H54 (cell line): ENCODE measurements around the gene PRR5.
"Not testable (repeated sequence)": the region's sequence is repeated elsewhere in the genome, so short reads cannot be mapped to it uniquely, and the experiment has no call there.

Source experiments
- DNase-seq: peaks from one replicate; pipeline ENCODE4 v3.0.0; 2011; ENCODE audit warnings: low spot score, mixed read lengths; ENCODE audit not compliant: insufficient read length
- FAIRE-seq: peaks from 3 replicates; lab custom pipeline; 2011; peaks lifted over from hg19 to GRCh38; lab: Jason Lieb, UNC
- POLR2A ChIP-seq: IDR thresholded peaks from 2 replicates; pipeline ENCODE4 v1.6.1; 2011; ENCODE audit warnings: low read depth, mild to moderate bottlenecking, low read length

Gene PRR5

DNA sequence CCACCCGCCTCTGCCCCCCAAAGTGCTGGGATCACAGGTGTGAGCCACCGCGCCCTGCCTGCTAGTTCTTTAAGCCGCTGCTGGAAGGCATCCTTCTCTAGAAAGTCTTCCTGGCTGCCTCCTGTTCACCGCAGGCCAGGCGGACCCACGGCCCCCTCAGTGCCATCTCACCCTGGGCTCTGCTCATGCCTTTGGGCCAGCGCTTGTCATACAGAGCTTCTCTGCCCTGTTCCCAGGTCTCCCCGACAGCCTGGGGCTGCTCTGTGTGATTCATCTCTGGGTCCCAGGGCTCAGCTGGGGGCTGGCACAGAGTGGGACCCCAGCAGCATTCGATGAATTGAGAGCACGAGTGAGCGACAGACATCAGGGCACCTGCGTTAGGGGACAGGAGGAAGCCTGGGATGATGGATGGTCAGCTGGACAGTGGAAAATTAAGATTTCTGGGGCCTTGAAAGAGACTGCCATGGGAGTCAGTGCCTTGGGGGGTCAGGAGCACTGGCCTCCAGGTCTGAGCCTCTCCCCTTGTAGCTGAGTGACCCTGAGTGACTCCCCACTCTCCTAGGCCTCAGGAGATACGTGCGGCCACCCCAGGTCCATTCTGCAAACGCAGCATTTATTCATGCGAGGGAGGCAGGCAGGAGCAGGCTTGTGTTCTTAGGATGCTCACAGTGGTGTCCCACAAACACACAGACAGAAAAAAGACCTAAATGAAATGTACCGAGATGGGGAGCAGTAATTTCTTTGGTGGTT is 23.3 kb upstream of the PRR5 start:
- no peak for FAIRE-seq
- no peak for TF ChIP-seq POLR2A

DNA sequence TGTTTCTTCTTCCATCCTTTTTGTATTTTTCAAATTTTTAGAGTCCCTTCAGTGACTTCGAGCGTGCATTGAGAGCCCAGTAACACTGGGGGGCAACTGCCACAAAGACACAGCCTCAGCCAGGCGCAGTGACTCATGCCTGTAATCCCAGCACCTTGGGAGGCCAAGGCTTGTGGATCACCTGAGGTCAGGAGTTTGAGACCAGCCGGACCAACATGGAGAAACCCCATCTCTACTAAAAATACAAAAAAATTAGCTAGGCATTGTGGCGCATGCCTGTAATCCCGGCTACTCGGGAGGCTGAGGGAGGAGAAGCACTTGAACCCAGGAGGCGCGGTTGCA is 22.7 kb upstream of the PRR5 start:
- not testable (repeated sequence) for FAIRE-seq, DNase-seq

More for the DNA sequence above, 23.3 kb upstream of the PRR5 start:
- no peak for DNase-seq

DNA sequence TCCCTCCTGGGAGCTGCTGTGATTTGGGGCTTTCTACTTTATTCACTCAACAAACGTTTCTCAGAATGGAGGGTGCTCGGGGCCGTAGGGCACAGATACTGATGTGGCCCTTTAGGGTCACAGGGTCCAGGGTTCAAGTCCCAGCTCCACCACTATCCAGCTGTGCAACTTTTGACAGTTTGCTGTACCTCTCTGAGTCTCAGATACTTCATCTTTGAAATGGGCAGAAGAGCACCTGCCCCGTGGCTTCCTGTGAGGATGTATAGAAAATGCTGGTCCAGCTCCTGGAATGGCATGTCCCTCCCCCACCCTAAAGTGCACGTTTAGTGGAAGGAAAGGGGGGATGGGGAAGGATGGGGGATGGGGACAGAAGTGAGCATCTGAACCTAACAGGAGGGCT is 21.9 kb upstream of the PRR5 start:
- no peak for TF ChIP-seq POLR2A
- no peak for FAIRE-seq
- no peak for DNase-seq

DNA sequence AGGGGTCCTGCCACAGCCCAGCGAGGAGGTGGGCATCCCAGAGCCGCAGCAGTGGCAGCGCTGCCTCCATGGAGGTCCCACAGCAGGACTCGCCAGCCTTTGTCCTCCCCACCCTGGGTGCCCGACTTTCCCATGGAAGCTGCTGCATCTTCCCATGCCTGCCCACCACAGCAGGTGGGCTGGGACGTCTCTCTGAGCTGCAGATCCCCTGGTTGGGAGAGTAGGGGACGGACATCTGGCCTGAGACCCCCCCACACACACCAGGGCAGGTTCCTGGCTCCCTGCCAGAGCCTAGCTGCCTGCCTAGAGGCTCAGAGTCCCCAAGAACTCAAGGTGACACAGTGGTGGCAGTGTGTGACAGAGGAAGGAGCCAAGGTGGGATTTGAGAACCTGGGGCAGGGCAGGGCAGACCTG is 21.5 kb upstream of the PRR5 start:
- TF ChIP-seq POLR2A, result no peak
- FAIRE-seq, result no peak
- no peak for DNase-seq

DNA sequence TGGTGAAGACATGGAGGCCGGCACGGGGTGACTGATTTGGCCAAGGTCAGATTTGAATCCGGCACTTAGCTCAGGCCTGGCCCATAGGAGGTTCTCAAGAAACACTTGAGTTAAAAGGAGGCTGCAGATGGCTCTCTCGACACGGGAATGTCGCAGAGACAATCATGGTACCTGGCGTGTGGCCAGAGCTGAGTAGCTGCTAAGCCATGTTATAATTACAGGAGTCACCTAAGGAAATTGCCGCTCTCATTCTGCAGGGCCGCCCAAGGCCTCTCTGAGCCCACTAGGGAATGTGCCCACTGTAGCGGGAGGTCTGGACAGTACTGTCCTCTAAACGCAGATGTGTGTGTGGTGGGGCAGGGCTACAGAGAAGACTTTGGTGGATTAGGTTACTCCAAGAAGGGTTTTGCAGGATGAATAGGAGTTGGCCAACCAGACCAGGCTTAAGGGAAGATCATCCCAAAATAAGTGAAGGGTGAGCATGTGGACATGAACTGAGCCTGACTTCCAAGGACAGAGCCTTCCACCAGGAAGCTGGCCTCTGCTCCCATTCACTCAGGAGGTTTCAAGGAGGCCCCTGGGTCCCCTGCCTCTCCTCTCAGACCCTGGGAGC is 19.3 kb upstream of the PRR5 start:
- FAIRE-seq (no peak), DNase-seq (no peak)
- no peak for TF ChIP-seq POLR2A

DNA sequence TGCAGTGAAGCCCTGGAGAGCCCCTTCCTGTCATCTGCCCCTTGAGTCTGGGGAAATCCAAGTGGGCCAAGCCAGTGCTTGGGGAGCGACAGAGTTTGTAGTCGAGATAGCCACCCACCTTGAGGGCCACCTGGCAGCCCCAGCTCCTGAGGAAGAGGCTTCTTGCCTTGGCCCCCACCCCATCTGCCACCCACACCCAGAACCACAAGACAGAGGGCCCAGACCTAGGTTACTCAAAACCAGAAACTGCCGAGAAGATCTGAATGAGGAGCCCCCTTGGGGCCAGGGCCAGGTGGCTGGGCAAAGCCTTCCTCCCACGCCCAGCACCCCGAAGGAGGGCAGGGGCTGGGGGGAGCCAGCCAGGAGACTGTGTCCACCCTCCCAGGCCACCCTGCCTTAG is 18.8 kb upstream of the PRR5 start:
- no peak for FAIRE-seq
- no peak for TF ChIP-seq POLR2A
- no peak for DNase-seq

DNA sequence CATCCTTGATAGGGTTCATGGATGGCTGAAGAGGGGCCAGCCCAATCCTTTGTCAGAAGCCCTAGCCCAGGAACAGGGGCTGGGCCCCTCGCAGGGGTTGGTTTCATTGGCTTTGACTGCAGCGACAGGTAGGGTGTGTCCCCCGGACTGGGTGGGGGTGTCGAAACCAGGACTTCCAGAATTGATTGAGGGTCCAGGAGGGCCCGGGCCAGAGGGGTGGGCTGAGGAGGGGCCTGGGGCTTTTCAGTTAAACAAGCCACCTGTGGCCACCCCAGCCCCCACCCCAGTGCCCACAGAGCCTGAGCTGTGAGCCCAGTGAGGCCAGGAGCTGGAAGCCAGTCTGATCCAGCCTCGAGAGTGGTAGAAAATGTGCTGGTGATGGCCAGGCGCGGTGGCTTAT is 18.1 kb upstream of the PRR5 start:
- DNase-seq (no peak), FAIRE-seq (no peak)
- no peak for TF ChIP-seq POLR2A

DNA sequence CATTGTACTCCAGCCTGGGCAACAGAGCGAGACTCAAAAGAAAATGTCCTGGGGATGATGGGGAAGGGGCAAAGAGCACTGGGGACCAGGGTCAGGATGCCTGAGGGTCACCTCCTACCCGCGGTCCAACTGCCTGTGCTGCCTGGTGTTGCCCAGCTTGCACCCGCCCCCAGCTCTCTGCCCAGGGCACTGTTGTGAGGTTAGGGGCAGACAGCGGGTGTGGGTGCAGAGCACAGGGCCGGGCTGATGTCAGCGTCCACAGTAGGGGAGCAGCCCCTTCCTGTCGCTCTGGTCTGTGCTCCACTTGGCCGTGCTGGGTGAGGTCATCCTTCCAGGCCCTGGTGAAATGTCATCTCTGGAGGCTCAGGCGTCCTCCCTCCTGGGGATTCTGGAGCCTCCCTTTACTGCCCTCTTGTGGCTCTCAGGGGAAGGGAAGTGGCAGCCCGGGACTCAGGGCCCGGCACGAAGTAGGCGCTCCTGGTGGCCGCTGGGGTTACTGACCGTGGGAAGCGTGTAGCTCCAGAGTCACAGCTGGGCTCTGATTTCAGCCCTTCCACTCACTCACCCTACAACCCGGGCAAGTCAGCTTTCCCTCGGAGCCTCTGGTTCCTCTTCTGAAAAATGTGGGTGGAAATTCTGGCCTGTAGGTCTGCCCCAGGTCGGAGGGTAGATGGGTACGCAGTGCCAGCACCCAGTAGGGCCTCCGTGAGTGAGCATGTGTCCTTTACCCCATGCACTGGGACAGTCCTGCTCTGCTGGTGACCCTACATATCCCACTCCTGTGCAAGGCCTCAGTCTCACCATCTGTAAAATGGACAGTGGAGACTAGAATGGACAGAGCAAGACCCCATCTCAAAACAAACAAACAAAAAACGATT is 17.3 kb upstream of the PRR5 start:
- peak; percentile 78 for FAIRE-seq
- no peak for TF ChIP-seq POLR2A
- peak; percentile 85 for DNase-seq

DNA sequence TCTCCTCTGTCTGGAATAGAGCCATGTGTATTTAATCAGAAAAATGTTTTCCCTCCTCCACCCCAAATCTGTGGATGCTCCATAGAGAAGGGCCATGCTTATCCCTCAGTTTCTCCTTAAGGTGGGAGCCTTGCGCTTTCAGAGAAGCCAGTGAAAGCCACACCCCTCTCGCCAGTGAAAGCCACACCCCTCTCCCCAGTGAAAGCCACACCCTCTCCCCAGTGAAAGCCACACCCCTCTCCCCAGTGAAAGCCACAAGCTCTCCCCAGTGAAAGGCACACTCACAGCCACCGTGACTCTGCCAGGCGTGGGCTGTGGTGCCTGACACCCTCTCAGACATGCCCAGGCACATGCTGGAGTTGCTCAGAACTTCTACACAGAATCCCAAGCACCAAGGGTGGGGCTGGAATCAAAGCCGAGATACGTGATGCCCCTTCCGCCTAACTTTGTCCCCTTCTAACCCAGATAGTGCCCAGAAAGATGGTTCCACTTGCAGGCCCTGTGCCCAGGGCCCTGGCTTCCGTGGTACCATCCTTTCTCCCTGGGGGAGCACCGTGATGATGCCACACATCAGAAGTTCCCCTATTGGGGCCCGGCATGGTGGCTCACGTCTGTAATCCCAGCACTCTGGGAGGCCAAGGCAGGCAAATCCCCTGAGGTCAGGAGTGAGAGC is 16.5 kb upstream of the PRR5 start:
- DNase-seq, result peak; percentile 23
- no peak for FAIRE-seq
- no peak for TF ChIP-seq POLR2A

DNA sequence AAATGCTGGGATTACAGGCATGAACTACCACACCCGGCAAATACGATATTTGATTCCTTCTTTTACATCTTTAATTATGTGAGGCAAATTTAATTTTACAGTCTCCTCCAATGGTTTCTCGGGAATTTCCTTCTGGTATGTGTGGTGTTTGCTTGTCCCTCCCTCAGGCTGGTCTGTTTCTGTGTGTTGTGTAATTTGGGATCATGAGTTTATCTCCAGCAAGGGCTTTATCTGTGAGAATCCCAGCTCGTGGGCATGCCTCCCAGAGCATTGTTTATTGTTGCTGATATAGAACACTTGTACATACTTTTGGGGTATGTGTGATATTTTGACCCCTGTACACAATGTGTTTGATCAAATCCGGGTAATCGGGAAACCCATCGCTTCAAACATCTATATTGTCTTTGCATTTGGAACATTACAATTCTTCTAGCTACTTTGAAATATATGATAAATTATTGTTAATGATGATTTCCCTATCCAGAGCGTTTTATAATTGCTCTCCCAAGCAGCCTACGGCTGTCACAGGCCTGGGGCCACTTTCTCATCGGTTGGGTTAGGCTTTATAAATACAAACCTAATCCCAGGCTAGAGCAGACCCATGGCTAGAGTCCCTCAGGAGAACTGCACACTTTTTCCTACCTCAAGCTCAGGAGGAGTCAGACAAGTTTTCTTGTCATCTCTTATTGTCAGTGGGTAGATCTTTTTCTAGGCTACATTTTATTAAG is 15.0 kb upstream of the PRR5 start:
- no peak for FAIRE-seq
- no peak for DNase-seq
- no peak for TF ChIP-seq POLR2A

DNA sequence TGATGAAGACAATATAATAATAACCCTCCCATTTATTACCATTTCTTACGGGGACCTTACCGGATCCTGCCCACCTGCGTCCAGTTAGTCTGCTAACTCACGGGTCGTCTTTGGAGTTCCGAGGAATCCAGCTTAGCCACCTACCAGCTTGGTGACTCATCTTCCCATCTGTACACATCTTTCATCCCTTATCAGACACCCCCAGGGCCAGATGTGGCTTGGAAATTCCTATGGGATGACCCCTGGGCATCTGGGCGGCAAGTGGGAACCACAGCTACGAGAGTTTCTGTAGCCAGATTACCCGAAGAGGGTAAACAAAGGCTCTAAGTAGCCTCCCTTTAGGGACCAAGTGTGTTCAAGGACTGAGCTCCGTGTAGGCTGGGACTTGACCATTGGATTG is 12.8 kb upstream of the PRR5 start:
- TF ChIP-seq POLR2A, result no peak
- no peak for FAIRE-seq
- DNase-seq, result no peak

DNA sequence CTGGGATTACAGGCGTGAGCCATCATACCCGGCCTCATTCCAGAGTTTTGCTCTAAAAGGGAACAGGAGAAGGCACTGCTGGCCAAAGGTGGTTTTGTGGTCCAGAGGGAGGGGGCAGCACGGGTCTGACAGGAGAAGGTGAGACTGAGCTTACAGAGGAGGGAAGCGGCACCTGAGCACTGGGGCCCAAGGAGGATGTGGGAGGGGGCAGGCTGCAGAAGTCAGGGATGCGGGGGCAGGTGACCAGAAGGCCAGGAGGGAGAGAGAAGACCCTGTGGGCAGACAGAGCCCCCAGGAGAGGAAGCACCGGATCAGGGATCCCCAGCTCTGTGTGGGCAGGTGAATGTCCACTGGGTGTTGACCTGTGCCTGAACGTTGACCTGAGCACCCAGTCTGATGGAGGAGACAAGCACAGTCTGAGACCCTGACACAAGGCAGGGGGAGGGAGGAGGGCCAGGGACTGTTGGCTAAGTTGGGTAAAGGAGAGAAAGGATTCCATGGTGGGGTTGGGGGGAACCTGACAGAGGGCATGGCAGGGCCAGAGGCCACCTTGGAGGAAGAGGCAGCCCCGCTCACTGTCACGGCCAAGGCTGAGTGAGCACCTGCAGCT is 12.0 kb upstream of the PRR5 start:
- FAIRE-seq (no peak), DNase-seq (no peak)
- no peak for TF ChIP-seq POLR2A
